ENCODE data around the gene FAM111B. TPM values are rescaled to one million over a fixed set of nuclear protein-coding genes. Genes with fewer than 3 reads are reported as not detected.
A peak's percentile ranks its signal among the peaks of the same experiment; 100 is the strongest.

The FAM111B gene
- polyA plus RNA-seq, 1 of the 3 experiments (the other 2 are of a cell fraction), result 0.94 TPM

GRCh38 chr11:59171508-59172322 is 64.7 kb downstream of the FAM111B start, which contains the start of gene DTX4:
TSS of gene DTX4 (plus strand) at chr11:59172132. CDS start at chr11:59172596, 464 bp downstream.
- WGBS (ENCODE audit: low lambda C conversion rate), result under 1% methylated on average over 38 of the region's 64 CpGs
- no peaks in the 10 kb centered on the region for H3K36me3 ChIP-seq (replicated peaks in 1 of 2; ENCODE audit: control insufficient read depth in 1 of 2, insufficient read depth in 2 of 2, low read length in 1 of 2)
- no peaks in the 10 kb centered on the region for H3F3A ChIP-seq (replicated peaks; ENCODE audit: insufficient read depth)
- H3K4me2 ChIP-seq, result peak within 1 kb of the TSS; percentile 100
- peak within 1 kb of the TSS; percentile 98 for H2AFZ ChIP-seq (ENCODE audit: low read depth)
- peak; percentile 92 for DNase-seq
- peaks cover 0 to 12% of the 10 kb centered on the region in 2 experiments; a peak in 1 of 4 replicates for H3K4me1 ChIP-seq (ENCODE audit: control insufficient read depth in 1 of 2, insufficient read depth in 2 of 2, low read depth in 1 of 2, low read length in 1 of 2)
- H4K20me1 ChIP-seq (ENCODE audit: insufficient read depth), result no peaks in the 10 kb centered on the region
- H3K27me3 ChIP-seq (ENCODE audit: insufficient read depth), result peaks cover 48% of the 10 kb centered on the region
- no peaks in the 10 kb centered on the region for H3K9me2 ChIP-seq
- no peak within 1 kb of the TSS for H3K27ac ChIP-seq (ENCODE audit: low read depth in 2 of 2, low read length in 1 of 2)
- no peaks in the 10 kb centered on the region for H3K9me3 ChIP-seq
- peak within 1 kb of the TSS; percentile 48 to 96 for H3K4me3 ChIP-seq (ENCODE audit: low read depth in 2 of 2, low read length in 1 of 2)
- H3K9ac ChIP-seq, result peak within 1 kb of the TSS; percentile 34; the same call in 1 of the 2 replicates
- H3K79me2 ChIP-seq (ENCODE audit: insufficient read depth), result no peaks in the 10 kb centered on the region
- POLR2A ChIA-PET, result no interaction called here
- CTCF ChIA-PET, result interaction anchor here (0.6 to 6.5 kb wide), 46 partner anchors 9 to 1289 kb away, joined by 3 to 58 read pairs (median 4); partner anchors contain the start of gene FAM111A
- no peak for TF ChIP-seq TAF1 (IDR thresholded peaks at IDR 0.05; ENCODE audit: borderline replicate concordance, low read depth, low read length)
- no peak for TF ChIP-seq TCF12 (IDR thresholded peaks at IDR 0.05)
- no peak for TF ChIP-seq NFIC (IDR thresholded peaks at IDR 0.05; ENCODE audit: borderline replicate concordance)
- no peak for TF ChIP-seq FOSL2 (IDR thresholded peaks at IDR 0.05; ENCODE audit: borderline replicate concordance, low read depth)
- no peak for TF ChIP-seq MXI1 (IDR thresholded peaks at IDR 0.05; ENCODE audit: low read depth, low read length)
- no peak for TF ChIP-seq RXRA (IDR thresholded peaks at IDR 0.05; ENCODE audit: borderline replicate concordance, low read depth)
- TF ChIP-seq MAX (IDR thresholded peaks at IDR 0.05; ENCODE audit: low read depth), result peak; percentile 42; the same call in 1 of the 2 replicates
- peak; percentile 89 for TF ChIP-seq CTCF (IDR thresholded peaks at IDR 0.05)
- no peak for TF ChIP-seq JUND (IDR thresholded peaks at IDR 0.05)
- TF ChIP-seq YY1 (IDR thresholded peaks at IDR 0.05; ENCODE audit: low read depth), result no peak
- TF ChIP-seq IRF3 (IDR thresholded peaks at IDR 0.05; ENCODE audit: low read depth, low read length), result no peak
- TF ChIP-seq GATA2 (CRISPR knock-in tag; IDR thresholded peaks at IDR 0.05), result no peak
- TF ChIP-seq POLR2AphosphoS5 (IDR thresholded peaks at IDR 0.05; ENCODE audit: low read depth, low read length), result no peak
- no peak for TF ChIP-seq SIN3A (IDR thresholded peaks at IDR 0.05; ENCODE audit: borderline replicate concordance, low read depth, low read length)
- no peak for TF ChIP-seq FOXJ3 (CRISPR knock-in tag; IDR thresholded peaks at IDR 0.05)
- no peak for TF ChIP-seq CHD2 (IDR thresholded peaks at IDR 0.05; ENCODE audit: low read length, partially characterized antibody)
- TF ChIP-seq MEF2A (IDR thresholded peaks at IDR 0.05; ENCODE audit: borderline replicate concordance, low read depth), result no peak
- TF ChIP-seq RFX5 (IDR thresholded peaks at IDR 0.05; ENCODE audit: low read length), result no peak
- no peak for TF ChIP-seq RCOR1 (IDR thresholded peaks at IDR 0.05; ENCODE audit: low read length)
- no peak for TF ChIP-seq GABPA (IDR thresholded peaks at IDR 0.05; ENCODE audit: low read depth)
- TF ChIP-seq PBX3 (IDR thresholded peaks at IDR 0.05), result peak; percentile 96
- peak; percentile 91 for TF ChIP-seq SMC3 (IDR thresholded peaks at IDR 0.05; ENCODE audit: low read depth, low read length)
- TF ChIP-seq FOXM1 (IDR thresholded peaks at IDR 0.05; ENCODE audit: low read depth), result no peak
- TF ChIP-seq USF2 (IDR thresholded peaks at IDR 0.05; ENCODE audit: borderline replicate concordance, low read depth, low read length), result no peak
- TF ChIP-seq RAD21 (IDR thresholded peaks at IDR 0.05; ENCODE audit: low read length), result peak; percentile 86
- no peak for TF ChIP-seq EP300 (IDR thresholded peaks at IDR 0.05; ENCODE audit: borderline replicate concordance in 1 of 2, low read depth in 1 of 2, low read length in 1 of 2)
- TF ChIP-seq NRF1 (IDR thresholded peaks at IDR 0.05; ENCODE audit: low read depth, low read length), result no peak
